Left lung (tissue), 10 donors: Measurements from ENCODE around the gene PBX1. TPM values are rescaled to one million over a fixed set of nuclear protein-coding genes. Genes with fewer than 3 reads are reported as not detected.
A peak's percentile ranks its signal among the peaks of the same experiment; 100 is the strongest.
"Not testable (repeated sequence)": the region's sequence is repeated elsewhere in the genome, so short reads cannot be mapped to it uniquely, and the experiment has no call there.

ENCODE experiments used
- ATAC-seq: fragments of 200-7000 bp; cut with Tn5 transposase; one replicate; pipeline ENCODE4 v1.9.1; 2020; ENCODE audit warnings: moderate library complexity
- DNase-seq, 4 donors: peaks; one replicate each; pipeline ENCODE4 v3.0.0-alpha.2; 2013 to 2020
- H3K27ac ChIP-seq, 2 donors: fragments of 200-600 bp; sonication (generic) in 1 of 2; one replicate each; pipeline versions ENCODE4 v1.5.0 to v1.8.0; 2020 to 2021
- H3K27me3 ChIP-seq, 2 donors: fragments of 200-600 bp; sonication (generic) in 1 of 2; one replicate each; pipeline versions ENCODE4 v1.5.0 to v1.8.0; 2020 to 2021
- H3K36me3 ChIP-seq, 2 donors: fragments of 200-600 bp; sonication (generic) in 1 of 2; one replicate each; pipeline versions ENCODE4 v1.5.0 to v1.8.0; 2020 to 2021
- H3K4me1 ChIP-seq, 2 donors: fragments of 200-600 bp; one replicate each; pipeline ENCODE4 v1.8.0; 2021
- H3K4me3 ChIP-seq, 2 donors: fragments of 200-600 bp; sonication (generic) in 1 of 2; one replicate each; pipeline versions ENCODE4 v1.5.0 to v1.8.0; 2020 to 2021; ENCODE audit warnings: mild to moderate bottlenecking in 1 of 2
- H3K9me3 ChIP-seq, 2 donors: fragments of 200-600 bp; sonication (generic) in 1 of 2; one replicate each; pipeline versions ENCODE4 v1.5.0 to v1.8.0; 2020 to 2021
- intact Hi-C, 2 donors: fragments of 100-400 bp; cut with DNase I; formaldehyde crosslinking; loops; one replicate each; pipeline versions ENCODE4 v1.11.2 to v1.14.2; 2022
- polyA plus RNA-seq, 6 donors: library from polyadenylated mRNA; unstranded; fragments of 120-200 nt; gene quantifications; one replicate each; pipeline ENCODE4 v1.2.1, GENCODE V29; 2013; ENCODE audit not compliant: insufficient read length in 6 of 6
- total RNA-seq, 2 donors: library from RNA; stranded (reverse); fragmentation: NEBNext Ultra II Directional; extraction: Animal tissue kit (Norgen Biotek cat#: 25700); gene quantifications; one replicate each; pipeline ENCODE4 v1.2.1, GENCODE V29; 2021
- TF ChIP-seq, protein P1 (sequence below), 2 donors: fragments of 200-600 bp; sonication (generic) in 1 of 2; IDR thresholded peaks; one replicate each; pipeline versions ENCODE4 v1.5.0 to v1.8.0; 2021; ENCODE audit warnings: antibody characterized with exemption in 2 of 2
- donor health status: DM: no; HTN: yes; CAD: no.
- donor health status: DM: no; HTN: no; CAD: no.

The PBX1 gene
- total and polyA plus RNA-seq, 8 donors, result 44.5 to 133 (median 127) TPM

DNA sequence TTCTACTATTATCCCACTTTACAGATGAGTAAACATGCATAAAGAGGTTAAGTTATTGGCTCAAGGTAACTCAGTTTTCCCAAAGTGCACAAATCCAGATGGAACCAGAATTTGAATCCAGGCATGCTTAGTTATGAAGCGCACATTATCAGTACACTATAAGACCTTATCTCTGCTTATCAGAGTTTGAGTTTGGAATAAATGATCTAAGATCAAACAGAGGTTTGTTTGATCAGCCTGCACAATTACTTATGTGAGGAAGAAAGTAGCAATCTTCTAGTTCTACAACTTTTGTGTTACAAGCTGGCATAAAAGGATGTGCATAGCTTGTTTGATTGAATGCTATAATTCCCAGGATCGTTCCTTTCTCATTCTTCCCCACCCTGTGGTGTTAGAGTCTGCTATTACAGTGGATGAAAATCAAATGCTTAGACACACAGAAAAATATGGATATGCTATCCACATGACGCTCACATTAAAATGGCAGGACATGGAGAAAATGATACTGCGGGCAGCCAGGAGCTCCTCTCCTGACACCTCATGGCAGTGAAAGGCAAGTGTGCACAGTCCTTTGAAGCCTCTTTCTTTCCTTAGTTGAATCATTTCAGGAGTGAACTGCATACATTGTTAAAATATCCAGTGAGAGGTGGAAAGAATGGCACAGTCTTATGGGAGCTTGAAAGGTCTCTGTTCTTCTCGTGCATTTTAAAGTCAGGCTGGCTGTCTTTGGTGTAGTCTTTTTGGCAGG, 23.9 kb upstream of the PBX1 start:
- no peaks in the 10 kb centered on the region for H3K9me3 ChIP-seq
- no peak for DNase-seq
- no peak for ATAC-seq
- H3K4me3 ChIP-seq, result no peak overlapping the region
- TF ChIP-seq, protein P1, sequence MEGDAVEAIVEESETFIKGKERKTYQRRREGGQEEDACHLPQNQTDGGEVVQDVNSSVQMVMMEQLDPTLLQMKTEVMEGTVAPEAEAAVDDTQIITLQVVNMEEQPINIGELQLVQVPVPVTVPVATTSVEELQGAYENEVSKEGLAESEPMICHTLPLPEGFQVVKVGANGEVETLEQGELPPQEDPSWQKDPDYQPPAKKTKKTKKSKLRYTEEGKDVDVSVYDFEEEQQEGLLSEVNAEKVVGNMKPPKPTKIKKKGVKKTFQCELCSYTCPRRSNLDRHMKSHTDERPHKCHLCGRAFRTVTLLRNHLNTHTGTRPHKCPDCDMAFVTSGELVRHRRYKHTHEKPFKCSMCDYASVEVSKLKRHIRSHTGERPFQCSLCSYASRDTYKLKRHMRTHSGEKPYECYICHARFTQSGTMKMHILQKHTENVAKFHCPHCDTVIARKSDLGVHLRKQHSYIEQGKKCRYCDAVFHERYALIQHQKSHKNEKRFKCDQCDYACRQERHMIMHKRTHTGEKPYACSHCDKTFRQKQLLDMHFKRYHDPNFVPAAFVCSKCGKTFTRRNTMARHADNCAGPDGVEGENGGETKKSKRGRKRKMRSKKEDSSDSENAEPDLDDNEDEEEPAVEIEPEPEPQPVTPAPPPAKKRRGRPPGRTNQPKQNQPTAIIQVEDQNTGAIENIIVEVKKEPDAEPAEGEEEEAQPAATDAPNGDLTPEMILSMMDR (IDR thresholded peaks at IDR 0.05), result no peak
- no peaks in the 10 kb centered on the region for H3K36me3 ChIP-seq
- H3K27me3 ChIP-seq, result no peaks in the 10 kb centered on the region
- intact Hi-C loops, result no loop called here
- no peak overlapping the region for H3K27ac ChIP-seq
- no peaks in the 10 kb centered on the region for H3K4me1 ChIP-seq

DNA sequence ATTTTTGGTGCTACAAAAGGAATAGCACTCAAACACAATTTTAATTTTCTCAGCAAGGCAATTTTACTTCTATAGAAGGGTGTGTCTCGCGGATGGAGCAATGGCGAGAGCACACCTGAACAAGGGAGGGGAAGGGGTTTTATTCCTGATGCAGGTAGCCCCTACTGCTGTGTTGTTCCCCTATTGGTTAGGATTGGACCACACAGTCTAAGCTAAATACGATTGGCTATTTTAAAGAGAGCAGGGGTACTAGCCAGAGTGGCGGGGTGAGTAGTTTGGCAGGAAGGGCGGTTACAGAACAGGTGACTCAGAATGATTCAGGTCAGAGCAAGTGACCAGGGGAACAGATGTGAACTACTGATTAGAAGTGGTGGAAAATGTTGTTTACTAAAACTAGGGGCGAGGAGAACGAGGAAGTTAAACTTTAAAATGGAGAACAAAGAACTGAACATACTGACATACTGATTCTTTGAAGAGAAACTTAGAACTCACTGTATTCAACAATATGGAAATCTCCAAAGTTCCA, 6.5 kb upstream of the PBX1 start:
- H3K9me3 ChIP-seq, result peaks cover 0 to 19% of the 10 kb centered on the region in 2 donors
- intact Hi-C loops, ATAC-seq, H3K4me3 ChIP-seq, H3K27ac ChIP-seq, DNase-seq, H3K27me3 ChIP-seq, H3K36me3 ChIP-seq, H3K4me1 ChIP-seq: not testable (repeated sequence)

DNA sequence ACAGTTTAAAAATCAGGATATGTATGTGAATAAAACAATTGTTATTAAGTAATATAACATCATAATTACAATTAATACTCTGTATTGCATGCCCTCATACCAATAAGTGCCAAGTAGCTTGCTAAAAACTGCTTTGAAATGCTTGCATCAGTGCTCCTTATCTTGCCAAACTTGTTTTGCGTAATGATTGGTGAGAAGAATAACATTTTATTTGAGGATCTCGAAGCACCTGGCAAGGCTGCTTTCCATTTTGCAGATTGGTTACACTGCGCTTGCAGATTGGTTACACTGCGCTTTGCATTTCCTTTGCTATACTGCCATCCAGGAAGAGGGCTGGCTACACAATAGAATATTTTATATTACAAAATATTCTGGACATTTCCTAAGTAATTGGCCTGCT, 1.7 kb upstream of the PBX1 start:
- peaks cover 0 to 6% of the 10 kb centered on the region in 2 donors for H3K9me3 ChIP-seq
- H3K27ac ChIP-seq, result peak overlapping the region in 1 of 2 donors; percentile 80
- TF ChIP-seq, protein P1 (IDR thresholded peaks at IDR 0.05), result no peak
- DNase-seq, result no peak
- intact Hi-C loops, result no loop called here
- no peak overlapping the region for H3K4me3 ChIP-seq
- H3K27me3 ChIP-seq, result peaks cover 0 to 26% of the 10 kb centered on the region in 2 donors
- ATAC-seq, result no peak
- no peaks in the 10 kb centered on the region for H3K36me3 ChIP-seq
- H3K4me1 ChIP-seq, result peaks cover 0 to 22% of the 10 kb centered on the region in 2 donors

DNA sequence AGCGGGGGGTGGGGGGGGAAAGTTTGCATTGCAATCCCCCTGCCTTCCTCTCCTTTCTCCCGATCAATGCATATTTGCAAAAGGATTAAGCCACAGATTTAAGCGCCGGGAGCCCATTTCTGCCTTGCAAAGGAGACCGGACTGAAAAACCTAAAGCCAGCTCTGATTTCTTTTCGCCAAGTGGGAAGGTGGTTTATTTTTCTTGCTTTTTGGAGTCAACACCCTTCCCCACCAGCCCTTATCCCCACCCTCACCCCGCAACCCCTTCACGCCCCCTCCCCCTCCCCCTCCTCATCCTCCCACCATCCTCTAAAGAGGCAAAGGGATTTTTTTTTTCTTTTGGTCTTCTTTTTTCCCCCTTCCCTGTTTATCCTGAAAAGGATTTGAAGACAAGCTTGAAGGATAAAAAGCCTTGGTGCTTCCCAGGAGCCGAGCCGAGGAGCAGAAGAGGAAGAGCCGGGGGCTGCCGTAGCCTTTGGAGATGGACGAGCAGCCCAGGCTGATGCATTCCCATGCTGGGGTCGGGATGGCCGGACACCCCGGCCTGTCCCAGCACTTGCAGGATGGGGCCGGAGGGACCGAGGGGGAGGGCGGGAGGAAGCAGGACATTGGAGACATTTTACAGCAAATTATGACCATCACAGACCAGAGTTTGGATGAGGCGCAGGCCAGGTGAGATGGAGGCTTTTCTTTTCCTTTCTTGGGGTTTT, 513 bp downstream of the PBX1 start:
- peak overlapping the region; percentile 72 to 93 for H3K27ac ChIP-seq
- H3K36me3 ChIP-seq, result no peaks in the 10 kb centered on the region
- TF ChIP-seq, protein P1 (IDR thresholded peaks at IDR 0.05), result no peak
- peaks cover 0 to 22% of the 10 kb centered on the region in 2 donors for H3K4me1 ChIP-seq
- ATAC-seq (peak; percentile 7), DNase-seq (peak in 1 of 4 donors; percentile 76)
- intact Hi-C loops, result no loop called here
- H3K27me3 ChIP-seq, result peaks cover 0 to 26% of the 10 kb centered on the region in 2 donors
- no peaks in the 10 kb centered on the region for H3K9me3 ChIP-seq
- peak overlapping the region; percentile 46 to 58 for H3K4me3 ChIP-seq

DNA sequence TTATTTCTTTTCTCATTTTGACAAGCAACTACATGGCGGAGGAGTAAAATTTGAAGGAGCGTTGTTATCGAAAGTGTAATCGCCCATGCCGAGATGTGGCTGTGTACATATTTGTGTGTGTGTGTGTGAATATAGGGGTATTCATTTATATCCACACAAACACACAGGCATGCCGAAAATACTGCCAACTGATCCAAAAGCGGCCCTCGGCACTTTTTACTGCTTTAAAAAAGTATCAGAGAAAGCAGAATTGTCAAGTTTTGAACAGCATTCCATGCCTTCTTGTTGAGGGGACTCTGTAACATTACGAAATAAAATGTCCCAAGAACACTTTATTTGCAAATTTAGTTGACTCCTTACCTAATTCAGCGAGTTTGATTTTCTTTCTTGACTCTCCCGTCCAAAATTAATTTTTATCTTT, 1.1 kb downstream of the PBX1 start:
- TF ChIP-seq, protein P1 (IDR thresholded peaks at IDR 0.05), result no peak
- Histone ChIP-seq H3K4me3 (peak overlapping the region; percentile 46 to 58), H3K9me3 (no peaks in the 10 kb centered on the region), H3K4me1 (peaks cover 0 to 22% of the 10 kb centered on the region in 2 donors), H3K36me3 (no peaks in the 10 kb centered on the region), H3K27me3 (peaks cover 0 to 26% of the 10 kb centered on the region in 2 donors), H3K27ac (peak overlapping the region; percentile 72 to 93)
- DNase-seq (no peak), ATAC-seq (no peak)
- intact Hi-C loops, result no loop called here
